Thyroid gland (tissue), 4 donors: ENCODE data around the gene PGM2. TPM values are rescaled to one million over a fixed set of nuclear protein-coding genes. Genes with fewer than 3 reads are reported as not detected.

Experiments used
- DNase-seq, 2 donors: peaks; one replicate each; pipeline ENCODE4 v3.0.0-alpha.2; 2019
- H3K27ac ChIP-seq, 3 donors: fragments of 200-600 bp; sonication (generic); 1 replicate in 2 of 3; 2 replicates in 1 of 3; pipeline ENCODE4 v1.5.1; 2016 to 2019; ENCODE audit warnings: mild to moderate bottlenecking in 1 of 3, moderate library complexity in 1 of 3
- H3K27me3 ChIP-seq: fragments of 200-600 bp; sonication (generic); one replicate; pipeline ENCODE4 v1.5.1; 2019
- H3K36me3 ChIP-seq, 2 donors: fragments of 200-600 bp; sonication (generic); one replicate each; pipeline ENCODE4 v1.5.1; 2016 to 2019
- H3K4me1 ChIP-seq, 2 donors: fragments of 200-600 bp; sonication (generic); one replicate each; pipeline ENCODE4 v1.5.1; 2017 to 2019
- H3K4me3 ChIP-seq, 3 donors: fragments of 200-600 bp; sonication (generic); replicated peaks in 1 of 3; 1 replicate in 2 of 3; 2 replicates in 1 of 3; pipeline ENCODE4 v1.5.1; 2016; ENCODE audit warnings: mild to moderate bottlenecking in 1 of 3
- H3K9me3 ChIP-seq: fragments of 200-600 bp; sonication (generic); one replicate; pipeline ENCODE4 v1.5.1; 2017
- CTCF ChIP-seq, 6 experiments: fragments of 200-600 bp in 3 of 6; fragments of 450-650 bp in 3 of 6; sonication (generic) in 3 of 6; IDR thresholded peaks; one replicate each; pipeline ENCODE4 v1.5.1; 2016 to 2019; ENCODE audit warnings: antibody characterized with exemption in 6 of 6, mild to moderate bottlenecking in 2 of 6, inconsistent platforms in 1 of 6, moderate library complexity in 1 of 6
- POLR2A ChIP-seq, 2 donors: fragments of 450-650 bp; IDR thresholded peaks; one replicate each; pipeline ENCODE4 v1.6.1; 2017; ENCODE audit warnings: antibody characterized with exemption in 2 of 2, mild to moderate bottlenecking in 2 of 2, moderate library complexity in 1 of 2
- WGBS, 2 donors: methylation state at CpG; one replicate each; pipeline ENCODE4 v1.1.5; 2017; 5-methylcytosine and 5-hydroxymethylcytosine counted together
- intact Hi-C: fragments of 100-400 bp; cut with DNase I; formaldehyde crosslinking; loops from one replicate; pipeline ENCODE4 v1.15.1; 2023
- total RNA-seq, 4 donors: library from RNA; depleted of rRNA; stranded (reverse); fragments of >200 nt; gene quantifications; one replicate each; pipeline ENCODE4 v1.2.3, GENCODE V29; 2016

Gene PGM2
- total RNA-seq, 4 donors from 2014 or later, result 25.1 to 30.4 (median 25.5) TPM

- Histone ChIP-seq H3K4me1 (peaks cover 0 to 15% of the 10 kb centered on the region in 2 donors), H3K4me3 (no peak overlapping the region), H3K9me3 (no peaks in the 10 kb centered on the region), H3K27ac (peak overlapping the region in 2 of 3 donors; percentile 29 to 50), H3K27me3 (no peaks in the 10 kb centered on the region), H3K36me3 (no peaks in the 10 kb centered on the region)
- no peak for DNase-seq
- WGBS, 2 donors, result 76 to 82% methylated on average over 21 of the region's 21 CpGs
- intact Hi-C loops, result no loop called here
- TF ChIP-seq CTCF (IDR thresholded peaks at IDR 0.05) (no peak), POLR2A (IDR thresholded peaks at IDR 0.05) (no peak)
These were observed 82.2 kb downstream of the PGM2 start for GRCh38 chr4:37908488-37909331.

GRCh38 chr4:37909332-37910090 lies 83.0 kb downstream of the PGM2 start:
- Histone ChIP-seq H3K9me3 (no peaks in the 10 kb centered on the region), H3K27ac (peak overlapping the region in 2 of 3 donors; percentile 38 to 50), H3K4me1 (peaks cover 0 to 15% of the 10 kb centered on the region in 2 donors), H3K27me3 (no peaks in the 10 kb centered on the region), H3K4me3 (no peak overlapping the region), H3K36me3 (no peaks in the 10 kb centered on the region)
- intact Hi-C loops, result no loop called here
- peak in 1 of 2 donors; percentile 46 for DNase-seq
- 54 to 56% methylated on average over 8 of the region's 8 CpGs for WGBS, 2 donors
- TF ChIP-seq CTCF (IDR thresholded peaks at IDR 0.05) (no peak), POLR2A (IDR thresholded peaks at IDR 0.05) (no peak)

GRCh38 chr4:37910091-37910486 lies 83.6 kb downstream of the PGM2 start:
- WGBS, 2 donors, result 44 to 88% methylated on average over 1 of the region's 1 CpG
- intact Hi-C loops, result no loop called here
- DNase-seq, result no peak
- no peak for TF ChIP-seq CTCF (IDR thresholded peaks at IDR 0.05)
- no peak for TF ChIP-seq POLR2A (IDR thresholded peaks at IDR 0.05)
- Histone ChIP-seq H3K4me1 (peaks cover 0 to 15% of the 10 kb centered on the region in 2 donors), H3K27me3 (no peaks in the 10 kb centered on the region), H3K4me3 (no peak overlapping the region), H3K9me3 (no peaks in the 10 kb centered on the region), H3K36me3 (no peaks in the 10 kb centered on the region), H3K27ac (no peak overlapping the region)

Other genes with a start within 250 kb of the PGM2 start
- 100 to 1,000 TPM; 105 to 123 (median 116) TPM for gene RELL1, start 140.3 kb upstream of the PGM2 start, total RNA-seq
- 100 to 1,000 TPM; 192 to 284 (median 230) TPM for gene TBC1D1, start 64.4 kb downstream of the PGM2 start, total RNA-seq
- gene PTTG2, start 133.7 kb downstream of the PGM2 start, total RNA-seq, result 1 to 10 TPM in 1 of 4 donors, not detected in 3; 2.0 TPM